B cell (primary cell): Measurements from ENCODE around the gene OR2F1. TPM values are rescaled to one million over a fixed set of nuclear protein-coding genes. Genes with fewer than 3 reads are reported as not detected.

Experiments used
- ATAC-seq: fragments of 200-7000 bp; cut with Tn5 transposase; one replicate; pipeline ENCODE4 v1.10.0; 2021; ENCODE audit warnings: low read depth, mild to moderate bottlenecking, moderate number of reproducible peaks, moderate library complexity
- CTCF ChIA-PET: fragments of 350-600 bp; sonication (Branson Sonifier 250); formaldehyde crosslinking; loops from one replicate; lab custom pipeline; 2021; ENCODE audit warnings: antibody characterized with exemption, inconsistent platforms; lab: Charles Lee
- POLR2A ChIA-PET: fragments of 350-600 bp; sonication (Branson Sonifier 250); formaldehyde crosslinking; loops from one replicate; lab custom pipeline; 2021; ENCODE audit warnings: antibody characterized with exemption; lab: Charles Lee
- DNase-seq: peaks from one replicate; pipeline ENCODE4 v3.0.0; 2013
- H2AFZ ChIP-seq: 2 replicates; pipeline ENCODE4 v1.6.1; 2012; ENCODE audit warnings: mild to moderate bottlenecking, low read depth, low read length; ENCODE audit not compliant: insufficient read depth, poor library complexity, severe bottlenecking
- H3K27ac ChIP-seq, 2 donors: 1 replicate in 1 of 2; 2 replicates in 1 of 2; pipeline ENCODE4 v1.5.1; 2012 to 2013; ENCODE audit warnings: low read length in 2 of 2, mild to moderate bottlenecking in 2 of 2, moderate library complexity in 1 of 2
- H3K27me3 ChIP-seq, 4 experiments: fragments of 200-600 bp in 1 of 4; sonication (generic) in 1 of 4; replicated peaks in 1 of 4; 1 replicate in 2 of 4; 2 replicates in 2 of 4; pipeline versions ENCODE4 v1.6.1 to v1.7.0; 2013 to 2016; ENCODE audit warnings: low read length in 3 of 4, mild to moderate bottlenecking in 2 of 4, mixed read lengths in 1 of 4, moderate library complexity in 1 of 4; ENCODE audit not compliant: insufficient read depth in 4 of 4, control insufficient read depth in 3 of 4; ENCODE audit errors: control extremely low read depth in 1 of 4
- H3K36me3 ChIP-seq, 2 experiments: replicated peaks in 1 of 2; 1 replicate in 1 of 2; 2 replicates in 1 of 2; pipeline versions ENCODE4 v1.6.1 to v1.7.1; 2013; ENCODE audit warnings: low read length in 1 of 2; ENCODE audit not compliant: insufficient read depth in 2 of 2, control insufficient read depth in 1 of 2; ENCODE audit errors: control extremely low read depth in 1 of 2, extremely low read depth in 1 of 2
- H3K4me1 ChIP-seq, 2 donors: fragments of 200-600 bp in 1 of 2; sonication (generic) in 1 of 2; 1 replicate in 1 of 2; 2 replicates in 1 of 2; pipeline versions ENCODE4 v1.5.1 to v1.6.1; 2013 to 2017; ENCODE audit warnings: low read length in 2 of 2; ENCODE audit not compliant: control insufficient read depth in 2 of 2, insufficient read depth in 2 of 2
- H3K4me2 ChIP-seq: replicated peaks from 2 replicates; pipeline ENCODE3; 2012; ENCODE audit warnings: mild to moderate bottlenecking, low read depth, low read length; ENCODE audit not compliant: poor library complexity, severe bottlenecking
- H3K4me3 ChIP-seq, 5 experiments: fragments of 200-600 bp in 1 of 5; sonication (generic) in 1 of 5; 1 replicate in 3 of 5; 2 replicates in 2 of 5; pipeline versions ENCODE4 v1.5.1 to v1.7.0; 2011 to 2016; ENCODE audit warnings: low read length in 4 of 5, mild to moderate bottlenecking in 4 of 5, low read depth in 2 of 5, control low read depth in 1 of 5, moderate library complexity in 1 of 5; ENCODE audit not compliant: insufficient read depth in 1 of 5; ENCODE audit errors: control extremely low read depth in 1 of 5, extremely low read depth in 1 of 5
- H3K79me2 ChIP-seq: fragments of 200-600 bp; sonication (generic); one replicate; pipeline ENCODE4 v1.6.0; 2016; ENCODE audit warnings: low read length; ENCODE audit not compliant: control insufficient read depth, insufficient read depth
- H3K9ac ChIP-seq: fragments of 200-600 bp; sonication (generic); 2 replicates; pipeline ENCODE4 v1.6.1; 2017; ENCODE audit warnings: mild to moderate bottlenecking, low read length, moderate library complexity
- H3K9me3 ChIP-seq, 3 donors: one replicate each; pipeline versions ENCODE4 v1.6.1 to v1.7.1; 2013; ENCODE audit warnings: low read length in 2 of 3; ENCODE audit not compliant: control insufficient read depth in 2 of 3, insufficient read depth in 1 of 3; ENCODE audit errors: control extremely low read depth in 1 of 3
- H4K20me1 ChIP-seq: 2 replicates; pipeline ENCODE4 v1.6.0; 2012; ENCODE audit warnings: mild to moderate bottlenecking, low read length; ENCODE audit not compliant: insufficient read depth, control insufficient read depth, poor library complexity, severe bottlenecking
- H3K27ac Mint-ChIP-seq: one replicate; pipeline ENCODE4 v1.8.0; 2021; ENCODE audit warnings: mixed read lengths
- H3K27me3 Mint-ChIP-seq: one replicate; pipeline ENCODE4 v1.8.0; 2021; ENCODE audit warnings: mixed read lengths
- H3K4me1 Mint-ChIP-seq: one replicate; pipeline ENCODE4 v1.8.0; 2021; ENCODE audit warnings: mixed read lengths
- H3K4me3 Mint-ChIP-seq: one replicate; pipeline ENCODE4 v1.8.0; 2021; ENCODE audit warnings: mixed read lengths
- H3K9me3 Mint-ChIP-seq: one replicate; pipeline ENCODE4 v1.8.0; 2022; ENCODE audit warnings: mixed read lengths; ENCODE audit not compliant: insufficient read depth
- EZH2 ChIP-seq: IDR thresholded peaks from 2 replicates; pipeline ENCODE4 v1.6.1; 2012; ENCODE audit warnings: borderline replicate concordance, low read depth, mild to moderate bottlenecking, moderate library complexity, low read length; ENCODE audit not compliant: insufficient read depth, poor library complexity, severe bottlenecking
- WGBS: methylation state at CpG from one replicate; pipeline ENCODE4 v1.1.5; 2013; ENCODE audit warnings: missing lambda C conversion rate; ENCODE audit not compliant: insufficient coverage; 5-methylcytosine and 5-hydroxymethylcytosine counted together
- intact Hi-C: fragments of 100-400 bp; cut with micrococcal nuclease; formaldehyde crosslinking; loops from one replicate; pipeline ENCODE4 v1.10.0; 2022
- polyA plus RNA-seq: library from polyadenylated mRNA; depleted of rRNA; stranded (reverse); fragments of >200 nt; gene quantifications from 2 replicates; pipeline ENCODE4 v1.2.3, GENCODE V29; 2012
- total RNA-seq, 2 donors: library from RNA; stranded (reverse); fragments of 120-200 nt in 1 of 2; gene quantifications; 1 replicate in 1 of 2; 2 replicates in 1 of 2; pipeline versions ENCODE4 v1.2.3 to v1.2.4, GENCODE V29; 2013 to 2022
- TF ChIP-seq, protein P1 (sequence below): fragments of 200-600 bp; IDR thresholded peaks from one replicate; pipeline ENCODE4 v1.8.0; 2022; ENCODE audit warnings: antibody characterized with exemption, mild to moderate bottlenecking

Gene OR2F1
- total and polyA plus RNA-seq, 2 donors (not counting 1 experiment from before 2014, with no cell fraction given) = not detected

DNA sequence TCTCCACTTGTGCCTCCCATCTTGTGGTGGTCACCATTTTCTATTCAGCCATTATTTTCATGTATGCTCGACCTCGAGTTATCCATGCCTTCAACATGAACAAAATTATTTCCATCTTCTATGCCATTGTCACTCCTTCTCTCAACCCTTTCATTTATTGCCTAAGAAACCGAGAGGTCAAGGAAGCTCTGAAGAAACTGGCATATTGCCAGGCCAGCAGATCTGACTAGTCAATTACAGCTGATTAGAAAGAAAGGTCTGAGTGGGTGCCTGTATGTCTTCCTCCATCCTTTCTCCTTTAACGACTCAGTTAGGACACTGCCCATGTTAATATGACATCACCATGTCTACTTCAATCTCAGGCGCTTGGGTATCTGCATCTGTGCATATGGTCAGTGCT lies 50.1 kb downstream of the OR2F1 start:
- CTCF ChIA-PET = no interaction called here
- intact Hi-C loops = no loop called here

DNA sequence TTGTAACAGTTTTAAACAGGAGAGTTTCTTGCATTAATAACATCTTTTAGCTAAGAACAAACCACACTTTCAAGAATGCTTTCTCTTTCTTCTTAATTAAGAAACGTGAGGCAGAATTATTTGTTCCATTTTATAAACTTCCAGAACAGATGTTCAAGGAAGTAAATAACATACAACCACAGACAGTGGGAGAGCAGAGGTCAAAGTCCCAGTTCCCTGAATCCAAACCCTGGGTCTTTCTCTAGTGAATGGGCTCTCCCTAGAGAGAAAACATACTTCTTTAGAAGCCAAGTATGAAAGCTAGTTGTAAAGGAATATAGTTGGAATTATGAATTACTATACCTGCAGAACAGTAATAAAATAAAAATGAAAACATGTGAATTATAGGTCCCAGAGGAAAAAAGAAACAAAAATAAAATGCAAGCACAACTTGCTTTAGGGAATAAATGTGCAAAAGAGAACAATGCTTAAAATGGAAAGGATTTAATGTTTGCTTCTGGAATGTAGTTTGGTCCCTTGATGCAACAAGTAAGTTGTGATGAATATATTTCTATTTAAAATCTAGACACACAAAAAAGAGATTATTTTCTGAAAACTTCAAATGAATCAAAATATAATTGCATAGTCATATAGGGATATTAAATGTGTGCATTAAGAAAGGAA lies 51.5 kb downstream of the OR2F1 start:
- no peak overlapping the region for H3K4me3 ChIP-seq
- peaks cover 2% of the 10 kb centered on the region for H3K9me3 Mint-ChIP-seq
- WGBS = no CpG with 5 or more reads among the region's 1 CpG
- peaks cover 4% of the 10 kb centered on the region for H3K27me3 Mint-ChIP-seq
- intact Hi-C loops = no loop called here
- no peak overlapping the region for H3K4me3 Mint-ChIP-seq
- H3K36me3 ChIP-seq = no peaks in the 10 kb centered on the region
- H3K27me3 ChIP-seq = no peaks in the 10 kb centered on the region
- TF ChIP-seq, protein P1, sequence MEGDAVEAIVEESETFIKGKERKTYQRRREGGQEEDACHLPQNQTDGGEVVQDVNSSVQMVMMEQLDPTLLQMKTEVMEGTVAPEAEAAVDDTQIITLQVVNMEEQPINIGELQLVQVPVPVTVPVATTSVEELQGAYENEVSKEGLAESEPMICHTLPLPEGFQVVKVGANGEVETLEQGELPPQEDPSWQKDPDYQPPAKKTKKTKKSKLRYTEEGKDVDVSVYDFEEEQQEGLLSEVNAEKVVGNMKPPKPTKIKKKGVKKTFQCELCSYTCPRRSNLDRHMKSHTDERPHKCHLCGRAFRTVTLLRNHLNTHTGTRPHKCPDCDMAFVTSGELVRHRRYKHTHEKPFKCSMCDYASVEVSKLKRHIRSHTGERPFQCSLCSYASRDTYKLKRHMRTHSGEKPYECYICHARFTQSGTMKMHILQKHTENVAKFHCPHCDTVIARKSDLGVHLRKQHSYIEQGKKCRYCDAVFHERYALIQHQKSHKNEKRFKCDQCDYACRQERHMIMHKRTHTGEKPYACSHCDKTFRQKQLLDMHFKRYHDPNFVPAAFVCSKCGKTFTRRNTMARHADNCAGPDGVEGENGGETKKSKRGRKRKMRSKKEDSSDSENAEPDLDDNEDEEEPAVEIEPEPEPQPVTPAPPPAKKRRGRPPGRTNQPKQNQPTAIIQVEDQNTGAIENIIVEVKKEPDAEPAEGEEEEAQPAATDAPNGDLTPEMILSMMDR = no peak
- no peak for TF ChIP-seq EZH2
- ChIA-PET POLR2A (no interaction called here), CTCF (no interaction called here)
- H3K9ac ChIP-seq = no peak overlapping the region
- H4K20me1 ChIP-seq = no peaks in the 10 kb centered on the region
- H3K27ac ChIP-seq = no peak overlapping the region
- no peak overlapping the region for H3K27ac Mint-ChIP-seq
- DNase-seq (no peak), ATAC-seq (no peak)
- peaks cover 0 to 10% (median 8%) of the 10 kb centered on the region in 3 donors for H3K9me3 ChIP-seq
- no peaks in the 10 kb centered on the region for H3K4me1 ChIP-seq
- H2AFZ ChIP-seq = no peak overlapping the region
- H3K4me1 Mint-ChIP-seq = no peaks in the 10 kb centered on the region
- no peak overlapping the region for H3K4me2 ChIP-seq
- no peaks in the 10 kb centered on the region for H3K79me2 ChIP-seq

More for the DNA sequence above, 50.1 kb downstream of the OR2F1 start:
- Histone ChIP-seq H3K27ac (no peak overlapping the region), H4K20me1 (no peaks in the 10 kb centered on the region), H3K4me3 (no peak overlapping the region), H2AFZ (no peak overlapping the region), H3K9ac (no peak overlapping the region), H3K4me2 (no peak overlapping the region), H3K4me1 (no peaks in the 10 kb centered on the region), H3K9me3 (peaks cover 0 to 5% (median 5%) of the 10 kb centered on the region in 3 donors), H3K27me3 (no peaks in the 10 kb centered on the region), H3K79me2 (no peaks in the 10 kb centered on the region), H3K36me3 (no peaks in the 10 kb centered on the region)
- WGBS = 90% methylated on average over 4 of the region's 5 CpGs
- H3K27me3 Mint-ChIP-seq = peaks cover 4% of the 10 kb centered on the region
- POLR2A ChIA-PET = no interaction called here
- H3K4me1 Mint-ChIP-seq = no peaks in the 10 kb centered on the region
- no peak for DNase-seq
- ATAC-seq = no peak
- H3K9me3 Mint-ChIP-seq = no peaks in the 10 kb centered on the region
- TF ChIP-seq EZH2 = no peak
- no peak overlapping the region for H3K27ac Mint-ChIP-seq
- no peak overlapping the region for H3K4me3 Mint-ChIP-seq
